Measurements from ENCODE around the gene REXO4.

The REXO4 gene

DNA sequence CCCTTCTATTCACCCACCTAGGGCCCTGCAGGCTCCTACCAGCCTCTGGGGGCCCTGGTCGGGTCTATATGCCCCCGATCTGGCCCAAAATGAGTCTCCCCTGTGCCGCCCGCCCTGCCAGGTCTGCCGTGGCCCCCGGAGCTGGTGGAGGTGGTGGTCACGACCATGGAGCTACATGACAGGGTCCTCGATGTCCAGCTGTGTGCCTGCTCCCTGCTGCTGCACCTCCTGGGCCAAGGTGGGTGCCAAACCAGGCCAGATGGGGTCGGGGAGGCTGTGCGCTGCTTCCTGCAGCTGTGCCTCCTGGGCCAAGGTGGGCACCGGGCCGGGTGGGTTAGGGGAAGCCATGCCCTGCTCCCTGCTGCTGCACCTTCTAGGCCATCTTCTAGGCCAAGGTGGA, 17.5 kb downstream of the REXO4 start:
- H3K27ac ChIP-seq (ENCODE audit: extremely low read depth, low read depth, low read length), result no peak overlapping the region
- peaks cover 0 to 36% of the 10 kb centered on the region in 2 experiments; a peak in 1 of 3 replicates for H3K36me3 ChIP-seq (ENCODE audit: control insufficient read depth in 2 of 2, insufficient read depth in 1 of 2, low read length in 2 of 2)
- TF ChIP-seq ZNF488 (tag by site-specific recombination; IDR thresholded peaks at IDR 0.05) (no peak), BCL6B (tag by site-specific recombination; IDR thresholded peaks at IDR 0.05) (no peak), ZFP3 (tag by site-specific recombination; IDR thresholded peaks at IDR 0.05; ENCODE audit: low read depth) (no peak), FEZF1 (tag by site-specific recombination; IDR thresholded peaks at IDR 0.05) (no peak), ZNF548 (tag by site-specific recombination; IDR thresholded peaks at IDR 0.05) (no peak), MEIS1 (CRISPR knock-in tag; IDR thresholded peaks at IDR 0.05; ENCODE audit: borderline replicate concordance) (no peak), ZNF202 (tag by site-specific recombination; IDR thresholded peaks at IDR 0.05; ENCODE audit: borderline replicate concordance) (no peak), ZNF423 (tag by site-specific recombination; IDR thresholded peaks at IDR 0.05) (no peak), ZNF530 (tag by site-specific recombination; IDR thresholded peaks at IDR 0.05; ENCODE audit: low read depth) (no peak)
- TF ChIP-seq, protein P1, sequence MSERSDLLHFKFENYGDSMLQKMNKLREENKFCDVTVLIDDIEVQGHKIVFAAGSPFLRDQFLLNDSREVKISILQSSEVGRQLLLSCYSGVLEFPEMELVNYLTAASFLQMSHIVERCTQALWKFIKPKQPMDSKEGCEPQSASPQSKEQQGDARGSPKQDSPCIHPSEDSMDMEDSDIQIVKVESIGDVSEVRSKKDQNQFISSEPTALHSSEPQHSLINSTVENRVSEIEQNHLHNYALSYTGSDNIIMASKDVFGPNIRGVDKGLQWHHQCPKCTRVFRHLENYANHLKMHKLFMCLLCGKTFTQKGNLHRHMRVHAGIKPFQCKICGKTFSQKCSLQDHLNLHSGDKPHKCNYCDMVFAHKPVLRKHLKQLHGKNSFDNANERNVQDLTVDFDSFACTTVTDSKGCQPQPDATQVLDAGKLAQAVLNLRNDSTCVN (tag by site-specific recombination; optimal IDR thresholded peaks at IDR 0.05), result no peak
- H3K4me3 ChIP-seq (ENCODE audit: low read depth, low read length), result no peak overlapping the region
- ChIA-PET CTCF (interaction anchor here (0.6 to 1.5 kb wide), 5 partner anchors 10 to 593 kb away, joined by 3 to 6 read pairs (median 4); no protein-coding TSS in a partner anchor), POLR2A (interaction anchor here (0.6 to 1.4 kb wide), 4 partner anchors 52 to 388 kb away, joined by 4 to 5 read pairs (median 4); partner anchors contain the start of genes MED22 and RPL7A)
- H3K9me3 ChIP-seq (ENCODE audit: control insufficient read depth, insufficient read depth, low read depth, low read length), result no peaks in the 10 kb centered on the region
- H3K4me1 ChIP-seq (ENCODE audit: control insufficient read depth, insufficient read depth, low read length), result no peaks in the 10 kb centered on the region

- Histone ChIP-seq H3K9me3 (ENCODE audit: control insufficient read depth, insufficient read depth, low read depth, low read length) (no peaks in the 10 kb centered on the region), H3K27ac (ENCODE audit: extremely low read depth, low read depth, low read length) (no peak overlapping the region), H3K4me3 (ENCODE audit: low read depth, low read length) (no peak overlapping the region), H3K4me1 (ENCODE audit: control insufficient read depth, insufficient read depth, low read length) (no peaks in the 10 kb centered on the region), H3K36me3 (ENCODE audit: control insufficient read depth in 2 of 2, insufficient read depth in 1 of 2, low read length in 2 of 2) (peaks cover 0 to 13% of the 10 kb centered on the region in 2 experiments; a peak in 1 of 3 replicates)
- ChIA-PET POLR2A (interaction anchor here (2.2 kb wide), 1 partner anchor 62 kb away, joined by 5 read pairs; the partner anchor contains the start of gene CACFD1), CTCF (interaction anchor here (0.6 to 1.4 kb wide), 5 partner anchors 8 to 90 kb away, joined by 3 to 9 read pairs (median 4); no protein-coding TSS in a partner anchor)
- TF ChIP-seq ZNF670 (tag by site-specific recombination; IDR thresholded peaks at IDR 0.05; ENCODE audit: low read depth) (no peak), ZNF624 (tag by site-specific recombination; IDR thresholded peaks at IDR 0.05) (no peak), ZNF354C (tag by site-specific recombination; IDR thresholded peaks at IDR 0.05; ENCODE audit: borderline replicate concordance, low read depth) (no peak), ZNF837 (tag by site-specific recombination; IDR thresholded peaks at IDR 0.05) (no peak), ZNF521 (tag by site-specific recombination; IDR thresholded peaks at IDR 0.05) (no peak), ZNF302 (tag by site-specific recombination; IDR thresholded peaks at IDR 0.05; ENCODE audit: low read depth) (no peak), ZNF350 (tag by site-specific recombination; IDR thresholded peaks at IDR 0.05) (no peak), ZNF2 (tag by site-specific recombination; IDR thresholded peaks at IDR 0.05) (no peak), ZNF747 (tag by site-specific recombination; IDR thresholded peaks at IDR 0.05) (no peak), PRDM2 (tag by site-specific recombination; IDR thresholded peaks at IDR 0.05; ENCODE audit: borderline replicate concordance) (no peak)
- TF ChIP-seq, protein P2, sequence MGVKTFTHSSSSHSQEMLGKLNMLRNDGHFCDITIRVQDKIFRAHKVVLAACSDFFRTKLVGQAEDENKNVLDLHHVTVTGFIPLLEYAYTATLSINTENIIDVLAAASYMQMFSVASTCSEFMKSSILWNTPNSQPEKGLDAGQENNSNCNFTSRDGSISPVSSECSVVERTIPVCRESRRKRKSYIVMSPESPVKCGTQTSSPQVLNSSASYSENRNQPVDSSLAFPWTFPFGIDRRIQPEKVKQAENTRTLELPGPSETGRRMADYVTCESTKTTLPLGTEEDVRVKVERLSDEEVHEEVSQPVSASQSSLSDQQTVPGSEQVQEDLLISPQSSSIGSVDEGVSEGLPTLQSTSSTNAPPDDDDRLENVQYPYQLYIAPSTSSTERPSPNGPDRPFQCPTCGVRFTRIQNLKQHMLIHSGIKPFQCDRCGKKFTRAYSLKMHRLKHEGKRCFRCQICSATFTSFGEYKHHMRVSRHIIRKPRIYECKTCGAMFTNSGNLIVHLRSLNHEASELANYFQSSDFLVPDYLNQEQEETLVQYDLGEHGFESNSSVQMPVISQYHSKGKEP (tag by site-specific recombination; IDR thresholded peaks at IDR 0.05), result no peak
- TF ChIP-seq, protein P3, sequence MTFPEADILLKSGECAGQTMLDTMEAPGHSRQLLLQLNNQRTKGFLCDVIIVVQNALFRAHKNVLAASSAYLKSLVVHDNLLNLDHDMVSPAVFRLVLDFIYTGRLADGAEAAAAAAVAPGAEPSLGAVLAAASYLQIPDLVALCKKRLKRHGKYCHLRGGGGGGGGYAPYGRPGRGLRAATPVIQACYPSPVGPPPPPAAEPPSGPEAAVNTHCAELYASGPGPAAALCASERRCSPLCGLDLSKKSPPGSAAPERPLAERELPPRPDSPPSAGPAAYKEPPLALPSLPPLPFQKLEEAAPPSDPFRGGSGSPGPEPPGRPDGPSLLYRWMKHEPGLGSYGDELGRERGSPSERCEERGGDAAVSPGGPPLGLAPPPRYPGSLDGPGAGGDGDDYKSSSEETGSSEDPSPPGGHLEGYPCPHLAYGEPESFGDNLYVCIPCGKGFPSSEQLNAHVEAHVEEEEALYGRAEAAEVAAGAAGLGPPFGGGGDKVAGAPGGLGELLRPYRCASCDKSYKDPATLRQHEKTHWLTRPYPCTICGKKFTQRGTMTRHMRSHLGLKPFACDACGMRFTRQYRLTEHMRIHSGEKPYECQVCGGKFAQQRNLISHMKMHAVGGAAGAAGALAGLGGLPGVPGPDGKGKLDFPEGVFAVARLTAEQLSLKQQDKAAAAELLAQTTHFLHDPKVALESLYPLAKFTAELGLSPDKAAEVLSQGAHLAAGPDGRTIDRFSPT (tag by site-specific recombination; IDR thresholded peaks at IDR 0.05), result no peak
These were observed 19.9 kb downstream of the REXO4 start for GRCh38 chr9:133397895-133398294.

All from HEK293 (cell line).